NB4 (cell line): ENCODE measurements around the gene SGO1.

Experiments
- POLR2A ChIP-seq: IDR thresholded peaks from 2 replicates; pipeline ENCODE4 v1.6.1; 2011; ENCODE audit warnings: mild to moderate bottlenecking; ENCODE audit not compliant: insufficient read length; ENCODE audit errors: extremely low read depth
- TF ChIP-seq, protein P1 (sequence below): IDR thresholded peaks from one replicate; pipeline ENCODE4 v1.5.1; 2012; ENCODE audit warnings: low read depth, low read length

DNA sequence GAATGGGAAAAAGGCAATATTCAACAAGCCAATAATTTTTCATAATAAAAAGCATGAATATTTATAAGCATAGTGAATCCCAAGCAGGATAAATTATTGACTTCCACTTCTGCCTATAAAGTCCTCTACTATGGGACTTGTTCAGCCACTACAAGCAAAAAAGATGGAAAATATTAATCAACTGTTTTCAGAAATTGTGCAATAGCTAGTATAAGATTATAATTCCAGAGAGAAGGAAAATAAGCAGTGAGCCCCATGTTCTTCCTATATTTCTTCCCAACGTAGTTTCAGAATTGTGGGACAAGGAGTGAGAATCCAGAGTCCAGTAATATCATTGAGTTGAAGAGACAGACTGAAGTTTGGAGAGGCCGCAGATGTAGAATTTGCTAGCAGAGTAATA, 24.3 kb downstream of the SGO1 start:
- TF ChIP-seq, protein P1, sequence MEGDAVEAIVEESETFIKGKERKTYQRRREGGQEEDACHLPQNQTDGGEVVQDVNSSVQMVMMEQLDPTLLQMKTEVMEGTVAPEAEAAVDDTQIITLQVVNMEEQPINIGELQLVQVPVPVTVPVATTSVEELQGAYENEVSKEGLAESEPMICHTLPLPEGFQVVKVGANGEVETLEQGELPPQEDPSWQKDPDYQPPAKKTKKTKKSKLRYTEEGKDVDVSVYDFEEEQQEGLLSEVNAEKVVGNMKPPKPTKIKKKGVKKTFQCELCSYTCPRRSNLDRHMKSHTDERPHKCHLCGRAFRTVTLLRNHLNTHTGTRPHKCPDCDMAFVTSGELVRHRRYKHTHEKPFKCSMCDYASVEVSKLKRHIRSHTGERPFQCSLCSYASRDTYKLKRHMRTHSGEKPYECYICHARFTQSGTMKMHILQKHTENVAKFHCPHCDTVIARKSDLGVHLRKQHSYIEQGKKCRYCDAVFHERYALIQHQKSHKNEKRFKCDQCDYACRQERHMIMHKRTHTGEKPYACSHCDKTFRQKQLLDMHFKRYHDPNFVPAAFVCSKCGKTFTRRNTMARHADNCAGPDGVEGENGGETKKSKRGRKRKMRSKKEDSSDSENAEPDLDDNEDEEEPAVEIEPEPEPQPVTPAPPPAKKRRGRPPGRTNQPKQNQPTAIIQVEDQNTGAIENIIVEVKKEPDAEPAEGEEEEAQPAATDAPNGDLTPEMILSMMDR, result no peak
- TF ChIP-seq POLR2A, result no peak
